Mesendoderm (in vitro differentiated cells): ENCODE results near the gene LRRC15.

Experiments used
- DNase-seq: peaks from one replicate; pipeline ENCODE4 v3.0.0; 2013
- H2AK5ac ChIP-seq: 2 replicates; pipeline ENCODE4 v1.6.1; 2013; ENCODE audit warnings: low read length, inconsistent platforms
- H2BK120ac ChIP-seq: 2 replicates; pipeline ENCODE4 v1.6.1; 2013; ENCODE audit warnings: low read depth, mild to moderate bottlenecking, low read length, moderate library complexity, mixed read lengths
- H2BK15ac ChIP-seq: replicated peaks from 2 replicates; pipeline ENCODE4 v1.6.1; 2013; ENCODE audit warnings: low read depth, mild to moderate bottlenecking, moderate library complexity
- H2BK5ac ChIP-seq: 2 replicates; pipeline ENCODE4 v1.6.1; 2013; ENCODE audit warnings: low read length, inconsistent platforms
- H3K18ac ChIP-seq: 2 replicates; pipeline ENCODE4 v1.6.1; 2013; ENCODE audit warnings: mild to moderate bottlenecking, low read length, mixed read lengths
- H3K23ac ChIP-seq: one replicate; pipeline ENCODE4 v1.6.1; 2013; ENCODE audit warnings: low read length
- H3K27ac ChIP-seq: 2 replicates; pipeline ENCODE4 v1.5.1; 2013; ENCODE audit warnings: low read depth, mild to moderate bottlenecking, inconsistent platforms, low read length, moderate library complexity
- H3K27me3 ChIP-seq: 2 replicates; pipeline ENCODE4 v1.6.1; 2013; ENCODE audit warnings: low read length, control low read depth, mild to moderate bottlenecking, inconsistent platforms; ENCODE audit not compliant: insufficient read depth, poor library complexity
- H3K36me3 ChIP-seq: 2 replicates; pipeline ENCODE4 v1.6.1; 2013; ENCODE audit warnings: low read length, inconsistent platforms; ENCODE audit not compliant: control insufficient read depth, insufficient read depth
- H3K4ac ChIP-seq: one replicate; pipeline ENCODE4 v1.6.1; 2013; ENCODE audit warnings: low read depth, mild to moderate bottlenecking, low read length, moderate library complexity
- H3K4me1 ChIP-seq: 2 replicates; pipeline ENCODE4 v1.6.1; 2013; ENCODE audit warnings: low read depth, low read length, inconsistent platforms; ENCODE audit not compliant: control insufficient read depth
- H3K4me2 ChIP-seq: 2 replicates; pipeline ENCODE4 v1.6.1; 2013; ENCODE audit warnings: low read length
- H3K4me3 ChIP-seq: 2 replicates; pipeline ENCODE4 v1.5.1; 2013; ENCODE audit warnings: mild to moderate bottlenecking, low read length
- H3K56ac ChIP-seq: one replicate; pipeline ENCODE4 v1.6.1; 2013; ENCODE audit warnings: low read length
- H3K79me1 ChIP-seq: 2 replicates; pipeline ENCODE4 v1.6.1; 2013; ENCODE audit warnings: low read length, inconsistent platforms
- H3K79me2 ChIP-seq: 2 replicates; pipeline ENCODE4 v1.6.1; 2013; ENCODE audit warnings: mild to moderate bottlenecking, low read length; ENCODE audit not compliant: control insufficient read depth, insufficient read depth
- H3K9ac ChIP-seq: 2 replicates; pipeline ENCODE4 v1.6.1; 2013; ENCODE audit warnings: low read length, inconsistent platforms
- H4K5ac ChIP-seq: one replicate; pipeline ENCODE4 v1.6.1; 2013; ENCODE audit warnings: low read length
- H4K8ac ChIP-seq: one replicate; pipeline ENCODE4 v1.6.1; 2013; ENCODE audit warnings: low read depth, mild to moderate bottlenecking, control low read depth, low read length, moderate library complexity
- WGBS: extraction: QIAGEN DNeasy Blood & Tissue Kit; methylation state at CpG from one replicate; pipeline ENCODE4 v1.1.7; 2013; ENCODE audit warnings: low lambda C conversion rate, missing lambda C conversion rate; ENCODE audit not compliant: insufficient coverage; ENCODE audit errors: extremely low coverage; 5-methylcytosine and 5-hydroxymethylcytosine counted together

LRRC15 gene

GRCh38 chr3:194318511-194319161, 50.9 kb downstream of the LRRC15 start:
- Histone ChIP-seq H3K4me1 (peaks cover 3% of the 10 kb centered on the region), H2BK5ac (no peak overlapping the region), H4K8ac (no peak overlapping the region), H3K4me3 (no peak overlapping the region), H2BK15ac (no peak overlapping the region), H3K79me2 (no peaks in the 10 kb centered on the region), H3K79me1 (no peaks in the 10 kb centered on the region), H3K9ac (no peak overlapping the region), H3K56ac (no peak overlapping the region), H3K36me3 (no peaks in the 10 kb centered on the region), H3K18ac (no peak overlapping the region), H3K27ac (no peak overlapping the region), H2BK120ac (no peak overlapping the region), H3K4ac (no peak overlapping the region), H3K27me3 (no peaks in the 10 kb centered on the region), H3K4me2 (no peak overlapping the region), H4K5ac (no peak overlapping the region), H3K23ac (no peak overlapping the region), H2AK5ac (no peak overlapping the region)
- no CpG with 5 or more reads among the region's 3 CpGs for WGBS
- no peak for DNase-seq

- Histone ChIP-seq H3K4me3 (no peak overlapping the region), H4K5ac (no peak overlapping the region), H2BK5ac (no peak overlapping the region), H4K8ac (no peak overlapping the region), H3K4me2 (no peak overlapping the region), H3K27me3 (no peaks in the 10 kb centered on the region), H3K4ac (no peak overlapping the region), H3K36me3 (no peaks in the 10 kb centered on the region), H3K23ac (no peak overlapping the region), H2BK15ac (no peak overlapping the region), H3K79me1 (no peaks in the 10 kb centered on the region), H3K4me1 (peaks cover 3% of the 10 kb centered on the region), H3K27ac (no peak overlapping the region), H2BK120ac (no peak overlapping the region), H3K56ac (no peak overlapping the region), H3K9ac (no peak overlapping the region), H2AK5ac (no peak overlapping the region), H3K79me2 (no peaks in the 10 kb centered on the region), H3K18ac (no peak overlapping the region)
- DNase-seq: no peak
- WGBS: no CpG with 5 or more reads among the region's 6 CpGs
Observed at GRCh38 chr3:194316918-194317317, 52.6 kb downstream of the LRRC15 start.

GRCh38 chr3:194315965-194316361, 53.6 kb downstream of the LRRC15 start:
- Histone ChIP-seq H3K27me3 (no peaks in the 10 kb centered on the region), H3K4me1 (peaks cover 3% of the 10 kb centered on the region), H3K56ac (no peak overlapping the region), H2AK5ac (no peak overlapping the region), H2BK5ac (no peak overlapping the region), H3K9ac (peak overlapping the region; percentile 31), H3K4me3 (no peak overlapping the region), H3K79me2 (no peaks in the 10 kb centered on the region), H3K27ac (no peak overlapping the region), H2BK15ac (no peak overlapping the region), H4K5ac (no peak overlapping the region), H4K8ac (no peak overlapping the region), H3K4me2 (peak overlapping the region; percentile 36), H2BK120ac (no peak overlapping the region), H3K18ac (no peak overlapping the region), H3K23ac (no peak overlapping the region), H3K79me1 (no peaks in the 10 kb centered on the region), H3K4ac (no peak overlapping the region), H3K36me3 (no peaks in the 10 kb centered on the region)
- no CpG with 5 or more reads among the region's 17 CpGs for WGBS
- no peak for DNase-seq

- H3K4ac ChIP-seq: no peak overlapping the region
- H2BK120ac ChIP-seq: peak overlapping the region; percentile 39
- no peak overlapping the region for H4K5ac ChIP-seq
- no peak overlapping the region for H3K4me3 ChIP-seq
- peak overlapping the region; percentile 89 for H3K56ac ChIP-seq
- H3K79me1 ChIP-seq: no peaks in the 10 kb centered on the region
- no peak overlapping the region for H3K23ac ChIP-seq
- peak overlapping the region; percentile 72 for H3K9ac ChIP-seq
- no CpG with 5 or more reads among the region's 54 CpGs for WGBS
- no peak overlapping the region for H2BK15ac ChIP-seq
- peak overlapping the region; percentile 27 for H2BK5ac ChIP-seq
- H3K18ac ChIP-seq: peak overlapping the region; percentile 11
- H3K79me2 ChIP-seq: no peaks in the 10 kb centered on the region
- no peaks in the 10 kb centered on the region for H3K27me3 ChIP-seq
- no peak overlapping the region for H3K27ac ChIP-seq
- peaks cover 3% of the 10 kb centered on the region for H3K4me1 ChIP-seq
- H2AK5ac ChIP-seq: peak overlapping the region; percentile 79
- peak; percentile 93 for DNase-seq
- H4K8ac ChIP-seq: no peak overlapping the region
- peak overlapping the region; percentile 43 for H3K4me2 ChIP-seq
- no peaks in the 10 kb centered on the region for H3K36me3 ChIP-seq
Observed at GRCh38 chr3:194315088-194315964, 54.2 kb downstream of the LRRC15 start.

GRCh38 chr3:194314388-194315068, 55.0 kb downstream of the LRRC15 start:
- no peaks in the 10 kb centered on the region for H3K79me1 ChIP-seq
- H4K5ac ChIP-seq: no peak overlapping the region
- WGBS: no CpG with 5 or more reads among the region's 13 CpGs
- H3K27me3 ChIP-seq: no peaks in the 10 kb centered on the region
- H3K23ac ChIP-seq: no peak overlapping the region
- no peak overlapping the region for H2BK15ac ChIP-seq
- no peaks in the 10 kb centered on the region for H3K36me3 ChIP-seq
- peak overlapping the region; percentile 89 for H3K56ac ChIP-seq
- H4K8ac ChIP-seq: no peak overlapping the region
- peak; percentile 55 for DNase-seq
- no peak overlapping the region for H3K4me3 ChIP-seq
- no peak overlapping the region for H3K4me2 ChIP-seq
- no peak overlapping the region for H3K27ac ChIP-seq
- no peak overlapping the region for H3K18ac ChIP-seq
- peaks cover 3% of the 10 kb centered on the region for H3K4me1 ChIP-seq
- peak overlapping the region; percentile 72 for H3K9ac ChIP-seq
- peak overlapping the region; percentile 79 for H2AK5ac ChIP-seq
- H3K79me2 ChIP-seq: no peaks in the 10 kb centered on the region
- H3K4ac ChIP-seq: peak overlapping the region; percentile 88
- peak overlapping the region; percentile 27 for H2BK5ac ChIP-seq
- H2BK120ac ChIP-seq: no peak overlapping the region
